Loucy (cell line): ENCODE results near the gene LAPTM4A.
A peak's percentile ranks its signal among the peaks of the same experiment; 100 is the strongest.

Experiments used
- H2AFZ ChIP-seq: fragments of 200-600 bp; sonication (generic); 2 replicates; pipeline ENCODE4 v1.6.0; 2016; ENCODE audit warnings: antibody characterized with exemption, mild to moderate bottlenecking, low read length, moderate library complexity
- H3F3A ChIP-seq: fragments of 200-600 bp; 2 replicates; pipeline ENCODE4 v1.6.0; 2016; ENCODE audit warnings: antibody characterized with exemption, low read depth, mild to moderate bottlenecking
- H3K27me3 ChIP-seq: fragments of 200-600 bp; sonication (generic); 2 replicates; pipeline ENCODE4 v1.6.1; 2014; ENCODE audit warnings: low read length, mild to moderate bottlenecking; ENCODE audit not compliant: insufficient read depth, poor library complexity, severe bottlenecking
- H3K36me3 ChIP-seq: fragments of 200-600 bp; sonication (generic); 2 replicates; pipeline ENCODE4 v1.6.1; 2016; ENCODE audit warnings: low read length; ENCODE audit not compliant: insufficient read depth
- H3K4me1 ChIP-seq: fragments of 200-600 bp; sonication (generic); 2 replicates; pipeline ENCODE4 v1.5.1; 2014; ENCODE audit warnings: low read length, mild to moderate bottlenecking; ENCODE audit not compliant: insufficient read depth, poor library complexity, severe bottlenecking
- H3K4me2 ChIP-seq: fragments of 200-600 bp; sonication (generic); 2 replicates; pipeline ENCODE4 v1.6.0; 2014; ENCODE audit warnings: antibody characterized with exemption, low read length, low read depth, mild to moderate bottlenecking; ENCODE audit not compliant: poor library complexity, severe bottlenecking
- H3K4me3 ChIP-seq: fragments of 200-600 bp; sonication (generic); 2 replicates; pipeline ENCODE4 v1.5.1; 2014; ENCODE audit warnings: low read length, mild to moderate bottlenecking, mixed read lengths; ENCODE audit not compliant: poor library complexity, severe bottlenecking
- H3K79me2 ChIP-seq: fragments of 200-600 bp; sonication (generic); 2 replicates; pipeline ENCODE4 v1.6.1; 2014; ENCODE audit warnings: low read length; ENCODE audit not compliant: insufficient read depth
- H3K9ac ChIP-seq: fragments of 200-600 bp; sonication (generic); 2 replicates; pipeline ENCODE4 v1.6.0; 2014; ENCODE audit warnings: mild to moderate bottlenecking, low read depth, low read length, moderate library complexity; ENCODE audit not compliant: poor library complexity, severe bottlenecking
- H3K9me2 ChIP-seq: fragments of 200-600 bp; sonication (generic); replicated peaks from 2 replicates; pipeline ENCODE4 v1.6.1; 2016; ENCODE audit warnings: low read depth, low read length, mixed read lengths
- H3K9me3 ChIP-seq: fragments of 200-600 bp; sonication (generic); 2 replicates; pipeline ENCODE4 v1.6.1; 2014; ENCODE audit warnings: mild to moderate bottlenecking, antibody characterized with exemption, low read length, low read depth; ENCODE audit not compliant: insufficient read depth
- H4K20me1 ChIP-seq: fragments of 200-600 bp; sonication (generic); 2 replicates; pipeline ENCODE4 v1.6.0; 2014; ENCODE audit warnings: antibody characterized with exemption, low read length, mild to moderate bottlenecking; ENCODE audit not compliant: insufficient read depth, poor library complexity, severe bottlenecking
- EZH2phosphoT487 ChIP-seq: fragments of 200-600 bp; IDR thresholded peaks from 2 replicates; pipeline ENCODE4 v1.6.1; 2018; ENCODE audit warnings: antibody characterized with exemption, mild to moderate bottlenecking, moderate library complexity, borderline replicate concordance
- TF ChIP-seq, protein P1 (sequence below): fragments of 200-600 bp; sonication (generic); conservative IDR thresholded peaks from 2 replicates; pipeline ENCODE4 v1.5.1; 2014; ENCODE audit warnings: mild to moderate bottlenecking, antibody characterized with exemption, low read length

The LAPTM4A gene

DNA sequence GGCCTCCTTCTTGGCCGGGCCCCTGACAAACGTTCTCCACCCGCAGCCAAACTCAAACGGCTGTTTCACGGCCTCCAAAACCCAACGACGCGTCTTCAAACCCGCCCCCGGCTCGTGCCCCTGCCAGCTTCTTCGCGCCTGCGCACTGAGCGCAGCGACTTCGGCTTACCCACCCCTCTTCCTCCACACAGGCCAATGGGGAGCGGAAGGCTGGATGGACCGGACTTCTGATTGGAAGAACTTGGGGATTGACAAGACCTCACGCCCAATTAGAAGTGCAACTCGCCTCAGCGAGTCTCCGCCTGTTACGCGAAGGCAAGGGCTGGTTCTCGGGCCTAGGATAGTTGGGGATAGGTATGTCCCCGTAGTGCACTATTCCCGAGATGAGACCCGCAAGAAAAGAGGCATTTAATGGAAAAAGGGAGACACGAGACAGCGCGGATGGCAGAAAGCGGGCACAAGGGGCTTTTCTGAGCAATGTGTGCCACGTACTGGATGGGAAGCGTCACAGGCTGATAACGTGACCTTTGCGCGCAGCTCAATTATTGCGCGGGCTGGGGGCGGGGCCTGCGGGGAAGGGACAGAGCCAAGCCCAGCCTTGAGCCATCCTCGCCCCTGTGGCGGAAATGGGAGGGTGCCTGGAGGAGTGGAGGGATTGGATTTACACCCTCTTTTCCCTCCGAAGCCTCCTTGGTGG is at the start of gene LAPTM4A:
TSS of gene LAPTM4A (minus strand) at position 97 of the 697 bp plus-strand sequence. CDS start 108 bp downstream, outside the sequence.
- Histone ChIP-seq H3K27me3 (peaks cover 27% of the 10 kb centered on the region), H3K4me2 (peak within 1 kb of the TSS; percentile 97), H3K36me3 (no peaks in the 10 kb centered on the region), H3K9me3 (no peaks in the 10 kb centered on the region), H3K9me2 (no peaks in the 10 kb centered on the region), H3K4me3 (peak within 1 kb of the TSS; percentile 88), H3K9ac (peak within 1 kb of the TSS; percentile 93), H2AFZ (peak within 1 kb of the TSS; percentile 99), H3F3A (no peaks in the 10 kb centered on the region), H3K79me2 (peaks cover 45% of the 10 kb centered on the region), H3K4me1 (peaks cover 22% of the 10 kb centered on the region), H4K20me1 (peaks cover 33% of the 10 kb centered on the region)
- TF ChIP-seq, protein P1, sequence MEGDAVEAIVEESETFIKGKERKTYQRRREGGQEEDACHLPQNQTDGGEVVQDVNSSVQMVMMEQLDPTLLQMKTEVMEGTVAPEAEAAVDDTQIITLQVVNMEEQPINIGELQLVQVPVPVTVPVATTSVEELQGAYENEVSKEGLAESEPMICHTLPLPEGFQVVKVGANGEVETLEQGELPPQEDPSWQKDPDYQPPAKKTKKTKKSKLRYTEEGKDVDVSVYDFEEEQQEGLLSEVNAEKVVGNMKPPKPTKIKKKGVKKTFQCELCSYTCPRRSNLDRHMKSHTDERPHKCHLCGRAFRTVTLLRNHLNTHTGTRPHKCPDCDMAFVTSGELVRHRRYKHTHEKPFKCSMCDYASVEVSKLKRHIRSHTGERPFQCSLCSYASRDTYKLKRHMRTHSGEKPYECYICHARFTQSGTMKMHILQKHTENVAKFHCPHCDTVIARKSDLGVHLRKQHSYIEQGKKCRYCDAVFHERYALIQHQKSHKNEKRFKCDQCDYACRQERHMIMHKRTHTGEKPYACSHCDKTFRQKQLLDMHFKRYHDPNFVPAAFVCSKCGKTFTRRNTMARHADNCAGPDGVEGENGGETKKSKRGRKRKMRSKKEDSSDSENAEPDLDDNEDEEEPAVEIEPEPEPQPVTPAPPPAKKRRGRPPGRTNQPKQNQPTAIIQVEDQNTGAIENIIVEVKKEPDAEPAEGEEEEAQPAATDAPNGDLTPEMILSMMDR = no peak
- no peak for TF ChIP-seq EZH2phosphoT487

DNA sequence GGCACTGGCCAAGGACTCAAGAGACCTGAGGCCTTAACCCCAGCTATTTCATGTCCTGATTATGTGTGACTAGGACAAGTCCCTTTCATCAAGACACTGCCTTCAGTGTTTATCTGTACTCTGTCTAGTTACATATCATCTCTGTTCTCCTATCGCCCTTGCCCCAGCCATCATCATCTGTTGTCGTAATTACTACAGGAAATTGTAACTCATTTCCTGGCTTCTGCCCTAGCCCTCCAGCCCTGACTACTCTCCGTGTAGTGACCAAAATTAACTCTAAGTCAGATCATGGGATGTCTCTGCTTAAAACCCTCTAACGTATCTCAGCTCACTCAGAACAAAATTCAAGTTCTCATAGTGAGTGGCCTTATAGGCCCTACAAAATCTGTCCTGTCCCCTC is 49.3 kb upstream of the LAPTM4A start:
- Histone ChIP-seq H2AFZ (peak overlapping the region; percentile 48; the same call in 1 of the 2 replicates), H3F3A (no peaks in the 10 kb centered on the region), H3K4me3 (no peak overlapping the region), H3K4me1 (peaks cover 7% of the 10 kb centered on the region), H3K4me2 (peak overlapping the region; percentile 29), H3K79me2 (no peaks in the 10 kb centered on the region), H4K20me1 (no peaks in the 10 kb centered on the region), H3K9ac (no peak overlapping the region), H3K9me2 (no peaks in the 10 kb centered on the region), H3K27me3 (no peaks in the 10 kb centered on the region), H3K9me3 (0 out of 2 replicates have a peak, but pooled peaks cover 4% of the 10 kb centered on the region), H3K36me3 (no peaks in the 10 kb centered on the region)
- TF ChIP-seq, protein P1 = no peak
- no peak for TF ChIP-seq EZH2phosphoT487

DNA sequence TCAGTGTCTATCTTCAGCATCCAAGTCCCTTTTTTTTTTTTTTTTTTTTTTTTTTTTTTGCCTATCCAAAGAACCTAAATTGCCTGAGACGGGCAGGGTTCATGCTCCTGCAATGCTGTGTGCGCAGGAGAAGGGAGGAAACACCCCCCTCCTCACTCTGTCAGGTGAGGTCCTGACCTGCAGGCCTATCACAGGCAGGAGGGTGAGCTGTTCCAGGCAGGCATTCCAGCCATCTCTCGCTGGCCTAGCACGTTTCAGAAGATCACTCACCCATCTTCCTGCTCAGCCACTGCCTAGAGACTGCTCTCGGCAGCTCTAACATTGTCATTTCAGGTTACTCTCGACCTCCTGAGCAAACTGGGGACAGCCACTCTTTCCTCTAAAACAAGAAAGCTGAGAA is 48.4 kb upstream of the LAPTM4A start:
- H3F3A ChIP-seq = no peaks in the 10 kb centered on the region
- no peak overlapping the region for H3K4me3 ChIP-seq
- H3K9me2 ChIP-seq = no peaks in the 10 kb centered on the region
- H3K9ac ChIP-seq = no peak overlapping the region
- TF ChIP-seq, protein P1 = no peak
- TF ChIP-seq EZH2phosphoT487 = no peak
- no peak overlapping the region; the same call in 1 of the 2 replicates for H2AFZ ChIP-seq
- H3K4me2 ChIP-seq = no peak overlapping the region
- no peaks in the 10 kb centered on the region for H4K20me1 ChIP-seq
- no peaks in the 10 kb centered on the region for H3K36me3 ChIP-seq
- H3K4me1 ChIP-seq = peaks cover 8% of the 10 kb centered on the region
- H3K9me3 ChIP-seq = 0 out of 2 replicates have a peak, but pooled peaks cover 4% of the 10 kb centered on the region
- H3K27me3 ChIP-seq = no peaks in the 10 kb centered on the region
- H3K79me2 ChIP-seq = no peaks in the 10 kb centered on the region
